ENCODE data around the gene BCAS1.

- TF ChIP-seq POLR2AphosphoS5 (IDR thresholded peaks at IDR 0.05; ENCODE audit: insufficient read depth, low read depth, low read length) (no peak), MAX (IDR thresholded peaks at IDR 0.05; ENCODE audit: insufficient read depth, insufficient read length) (no peak), POLR2A (IDR thresholded peaks at IDR 0.05; ENCODE audit: low read depth, low read length) (no peak), EZH2 (IDR thresholded peaks at IDR 0.05; ENCODE audit: borderline replicate concordance, low read depth, low read length, severe bottlenecking) (no peak), FOS (IDR thresholded peaks at IDR 0.05; ENCODE audit: borderline replicate concordance, insufficient read depth, low read length) (no peak), MYC (IDR thresholded peaks at IDR 0.05; ENCODE audit: low read depth, low read length) (no peak), JUN (IDR thresholded peaks at IDR 0.05; ENCODE audit: borderline replicate concordance, insufficient read depth, insufficient read length, low read depth) (no peak), GATA2 (IDR thresholded peaks at IDR 0.05; ENCODE audit: insufficient read depth, insufficient read length, low read depth, low read length) (no peak)
- TF ChIP-seq, protein P1, sequence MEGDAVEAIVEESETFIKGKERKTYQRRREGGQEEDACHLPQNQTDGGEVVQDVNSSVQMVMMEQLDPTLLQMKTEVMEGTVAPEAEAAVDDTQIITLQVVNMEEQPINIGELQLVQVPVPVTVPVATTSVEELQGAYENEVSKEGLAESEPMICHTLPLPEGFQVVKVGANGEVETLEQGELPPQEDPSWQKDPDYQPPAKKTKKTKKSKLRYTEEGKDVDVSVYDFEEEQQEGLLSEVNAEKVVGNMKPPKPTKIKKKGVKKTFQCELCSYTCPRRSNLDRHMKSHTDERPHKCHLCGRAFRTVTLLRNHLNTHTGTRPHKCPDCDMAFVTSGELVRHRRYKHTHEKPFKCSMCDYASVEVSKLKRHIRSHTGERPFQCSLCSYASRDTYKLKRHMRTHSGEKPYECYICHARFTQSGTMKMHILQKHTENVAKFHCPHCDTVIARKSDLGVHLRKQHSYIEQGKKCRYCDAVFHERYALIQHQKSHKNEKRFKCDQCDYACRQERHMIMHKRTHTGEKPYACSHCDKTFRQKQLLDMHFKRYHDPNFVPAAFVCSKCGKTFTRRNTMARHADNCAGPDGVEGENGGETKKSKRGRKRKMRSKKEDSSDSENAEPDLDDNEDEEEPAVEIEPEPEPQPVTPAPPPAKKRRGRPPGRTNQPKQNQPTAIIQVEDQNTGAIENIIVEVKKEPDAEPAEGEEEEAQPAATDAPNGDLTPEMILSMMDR (IDR thresholded peaks at IDR 0.05; ENCODE audit: extremely low read depth in 1 of 2, insufficient read depth in 1 of 2, low read depth in 1 of 2, low read length in 2 of 2): no peak
Observed at GRCh38 chr20:54042021-54042420, 28.4 kb downstream of the BCAS1 start.
